WERI-Rb-1 (cell line): Measurements from ENCODE around the gene ZNF692.

Source experiments
- DNase-seq: peaks from one replicate; pipeline ENCODE4 v3.0.0-alpha.2; 2020
- H3K27ac ChIP-seq: fragments of 250-450 bp; sonication (Bioruptor Pico); 2 replicates; pipeline ENCODE4 v1.5.1; 2020; ENCODE audit warnings: mild to moderate bottlenecking, moderate library complexity
- H3K27me3 ChIP-seq: fragments of 250-450 bp; sonication (Bioruptor Pico); 2 replicates; pipeline ENCODE4 v1.5.1; 2021; ENCODE audit warnings: mild to moderate bottlenecking, low read depth, moderate library complexity; ENCODE audit not compliant: insufficient read depth, severe bottlenecking
- H3K36me3 ChIP-seq: fragments of 250-450 bp; sonication (Bioruptor Pico); 2 replicates; pipeline ENCODE4 v1.5.1; 2020; ENCODE audit warnings: mild to moderate bottlenecking, moderate library complexity
- H3K4me3 ChIP-seq: 2 replicates; pipeline ENCODE4 v1.5.1; 2011; ENCODE audit warnings: low read depth, mild to moderate bottlenecking, control low read depth, low read length
- H3K9me3 ChIP-seq: fragments of 250-450 bp; sonication (Bioruptor Pico); 2 replicates; pipeline ENCODE4 v1.5.1; 2021; ENCODE audit warnings: mild to moderate bottlenecking, moderate library complexity; ENCODE audit not compliant: severe bottlenecking
- TF ChIP-seq, protein P1 (sequence below): IDR thresholded peaks from 2 replicates; pipeline ENCODE4 v1.5.1; 2011; ENCODE audit warnings: low read depth, mild to moderate bottlenecking, control low read depth, inconsistent platforms, low read length

ZNF692 gene

DNA sequence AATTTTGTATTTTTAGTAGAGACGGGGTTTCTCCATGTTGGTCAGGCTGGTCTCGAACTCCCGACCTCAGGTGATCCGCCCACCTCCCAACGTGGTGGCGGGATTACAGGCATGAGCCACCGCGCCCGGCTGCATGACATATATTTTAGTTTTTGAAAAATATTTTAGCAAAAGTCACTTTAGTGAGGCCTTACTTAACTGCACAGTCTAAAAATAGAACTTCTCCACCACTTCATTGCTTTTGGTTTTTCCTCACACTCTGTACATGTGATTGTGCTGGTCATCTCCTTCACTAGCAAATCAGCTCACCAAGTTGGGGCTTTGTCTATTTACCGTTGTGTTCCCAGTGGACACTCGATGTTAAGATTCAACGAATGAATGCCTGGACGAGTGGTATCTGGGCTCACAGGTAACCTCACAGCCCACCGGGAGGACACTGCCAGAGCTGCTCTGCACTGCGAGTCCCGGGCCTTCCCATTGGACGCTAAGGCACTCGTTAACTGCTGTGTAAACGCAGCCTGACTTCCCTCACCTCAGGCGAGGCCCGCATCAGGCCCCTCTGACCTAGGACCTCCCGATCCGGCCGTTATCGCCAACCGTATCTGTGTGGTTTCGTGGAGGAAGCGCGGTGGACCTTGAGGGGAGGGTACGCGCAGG is 14.0 kb upstream of the ZNF692 start:
- no peaks in the 10 kb centered on the region for H3K36me3 ChIP-seq
- peak; percentile 84 for DNase-seq
- peak overlapping the region; percentile 87 for H3K27ac ChIP-seq
- TF ChIP-seq, protein P1, sequence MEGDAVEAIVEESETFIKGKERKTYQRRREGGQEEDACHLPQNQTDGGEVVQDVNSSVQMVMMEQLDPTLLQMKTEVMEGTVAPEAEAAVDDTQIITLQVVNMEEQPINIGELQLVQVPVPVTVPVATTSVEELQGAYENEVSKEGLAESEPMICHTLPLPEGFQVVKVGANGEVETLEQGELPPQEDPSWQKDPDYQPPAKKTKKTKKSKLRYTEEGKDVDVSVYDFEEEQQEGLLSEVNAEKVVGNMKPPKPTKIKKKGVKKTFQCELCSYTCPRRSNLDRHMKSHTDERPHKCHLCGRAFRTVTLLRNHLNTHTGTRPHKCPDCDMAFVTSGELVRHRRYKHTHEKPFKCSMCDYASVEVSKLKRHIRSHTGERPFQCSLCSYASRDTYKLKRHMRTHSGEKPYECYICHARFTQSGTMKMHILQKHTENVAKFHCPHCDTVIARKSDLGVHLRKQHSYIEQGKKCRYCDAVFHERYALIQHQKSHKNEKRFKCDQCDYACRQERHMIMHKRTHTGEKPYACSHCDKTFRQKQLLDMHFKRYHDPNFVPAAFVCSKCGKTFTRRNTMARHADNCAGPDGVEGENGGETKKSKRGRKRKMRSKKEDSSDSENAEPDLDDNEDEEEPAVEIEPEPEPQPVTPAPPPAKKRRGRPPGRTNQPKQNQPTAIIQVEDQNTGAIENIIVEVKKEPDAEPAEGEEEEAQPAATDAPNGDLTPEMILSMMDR, result no peak
- H3K9me3 ChIP-seq, result no peaks in the 10 kb centered on the region
- no peaks in the 10 kb centered on the region for H3K27me3 ChIP-seq
- peak overlapping the region; percentile 78 for H3K4me3 ChIP-seq

DNA sequence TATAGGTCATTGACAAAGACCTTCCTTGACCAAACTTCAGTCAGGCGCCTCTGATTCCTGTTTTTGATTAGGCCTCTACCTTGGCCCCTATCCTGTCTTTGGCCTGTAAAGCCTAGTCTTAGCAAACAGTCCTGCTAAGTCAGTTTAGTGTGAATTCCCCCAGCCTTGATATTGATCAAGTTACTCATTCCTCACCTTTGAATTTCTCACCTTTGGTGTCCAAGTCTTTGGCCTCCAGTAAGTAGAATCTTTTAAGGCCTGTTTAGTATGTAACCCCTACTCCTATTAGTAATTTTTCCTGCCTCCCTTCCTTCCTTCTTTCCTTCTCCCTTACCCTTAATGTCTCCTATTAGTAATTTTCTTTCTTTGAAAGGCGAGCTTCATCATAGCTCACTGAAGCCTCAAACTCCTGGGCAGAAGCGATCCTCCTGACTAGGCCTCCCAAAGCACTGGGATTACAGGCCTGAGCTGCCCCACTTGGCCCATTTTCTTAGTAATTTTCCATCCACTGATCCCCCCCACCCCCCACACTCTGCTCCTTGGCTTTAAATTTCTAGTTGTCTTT is 13.0 kb upstream of the ZNF692 start:
- H3K9me3 ChIP-seq, result no peaks in the 10 kb centered on the region
- no peaks in the 10 kb centered on the region for H3K36me3 ChIP-seq
- TF ChIP-seq, protein P1, result no peak
- H3K4me3 ChIP-seq, result peak overlapping the region; percentile 78
- H3K27me3 ChIP-seq, result no peaks in the 10 kb centered on the region
- DNase-seq, result peak; percentile 23
- H3K27ac ChIP-seq, result peak overlapping the region; percentile 87

DNA sequence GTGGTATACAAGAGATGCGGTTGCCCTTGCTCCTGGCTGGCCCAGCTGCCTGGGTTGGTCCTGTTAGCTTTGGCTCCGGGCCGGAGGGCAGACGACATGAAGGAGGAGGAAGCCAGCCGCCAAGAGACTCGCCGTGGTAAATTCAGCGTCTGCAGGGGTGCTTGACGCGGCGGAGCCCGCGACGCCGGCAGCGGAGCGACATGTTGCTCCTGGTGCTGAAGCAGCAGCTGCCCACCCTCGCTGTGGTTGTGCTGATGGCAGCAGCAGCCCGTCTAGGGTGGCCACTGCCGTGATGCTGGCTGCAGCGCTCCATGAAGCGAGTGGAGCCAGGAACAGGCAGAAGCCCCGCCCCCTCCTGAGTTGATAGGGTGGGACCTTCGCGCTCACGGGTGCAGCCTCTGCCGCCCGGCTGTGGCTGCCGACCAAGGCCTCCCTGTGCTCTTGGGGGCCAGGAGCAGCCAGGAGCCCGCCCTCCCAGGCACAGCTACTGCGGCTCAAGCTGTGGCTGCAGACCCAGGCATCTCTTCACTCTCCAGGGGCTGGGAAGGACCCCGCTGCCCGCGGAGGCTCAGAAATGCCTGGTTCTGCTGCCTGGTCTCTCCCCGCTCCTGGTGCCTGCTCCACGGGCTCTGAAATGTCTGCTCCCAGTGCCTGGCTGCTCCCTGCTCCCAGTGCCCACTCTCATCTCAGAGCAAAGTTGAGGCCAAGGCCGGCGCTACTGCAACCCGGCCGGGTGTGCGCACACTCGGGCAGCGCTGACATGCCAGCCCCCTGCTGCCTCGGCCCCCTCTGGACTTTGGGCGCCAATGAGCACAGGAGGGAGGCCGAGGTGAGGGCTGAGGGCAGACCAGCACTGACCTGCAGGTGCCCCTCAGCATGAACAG is 4.4 kb upstream of the ZNF692 start:
- Histone ChIP-seq H3K4me3 (peak overlapping the region; percentile 62), H3K27me3 (no peaks in the 10 kb centered on the region), H3K27ac (peak overlapping the region; percentile 51), H3K9me3 (no peaks in the 10 kb centered on the region), H3K36me3 (no peaks in the 10 kb centered on the region)
- DNase-seq, result peak; percentile 96
- TF ChIP-seq, protein P1, result no peak

DNA sequence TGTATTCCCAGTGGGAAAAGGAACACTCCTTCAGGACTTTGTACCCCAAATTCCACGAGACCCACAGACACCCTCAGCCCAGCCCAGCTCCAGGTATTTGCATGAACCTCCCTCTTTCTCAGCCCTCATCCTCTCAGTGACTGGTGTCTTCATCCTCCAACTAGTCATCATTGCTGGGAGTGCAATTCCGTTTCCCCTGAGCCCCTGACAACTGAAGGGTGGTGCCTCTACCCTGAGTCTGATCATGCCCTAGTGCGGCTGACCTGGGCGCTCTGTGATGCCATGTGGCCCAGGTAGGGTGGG is 3.8 kb upstream of the ZNF692 start:
- 0 out of 2 replicates have a peak overlapping the region, but pooled peaks have one; percentile 51 for H3K27ac ChIP-seq
- DNase-seq, result no peak
- no peaks in the 10 kb centered on the region for H3K36me3 ChIP-seq
- no peaks in the 10 kb centered on the region for H3K9me3 ChIP-seq
- H3K27me3 ChIP-seq, result no peaks in the 10 kb centered on the region
- H3K4me3 ChIP-seq, result peak overlapping the region; percentile 62
- TF ChIP-seq, protein P1, result no peak

DNA sequence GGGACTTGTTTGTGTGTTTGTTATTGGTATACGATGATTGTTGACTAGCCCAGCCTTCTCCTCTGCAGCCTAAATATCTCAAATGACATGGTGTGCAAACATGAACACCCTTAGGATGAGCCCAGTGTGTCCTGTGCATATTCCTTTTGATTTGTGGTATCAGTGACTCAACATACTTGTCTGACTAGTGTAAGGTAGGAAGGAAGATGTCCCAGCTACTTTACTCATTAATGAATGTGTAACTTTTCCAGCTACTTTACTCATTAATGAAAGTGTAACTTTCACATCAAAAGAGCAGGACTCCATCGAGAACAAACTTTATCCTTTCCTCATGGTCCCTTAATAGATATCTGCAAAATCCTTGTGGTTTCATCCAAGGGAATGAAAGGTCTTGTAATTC is 2.7 kb upstream of the ZNF692 start:
- Histone ChIP-seq H3K9me3 (no peaks in the 10 kb centered on the region), H3K27me3 (no peaks in the 10 kb centered on the region), H3K4me3 (no peak overlapping the region), H3K27ac (no peak overlapping the region), H3K36me3 (no peaks in the 10 kb centered on the region; the same call in 1 of the 2 replicates)
- no peak for DNase-seq
- TF ChIP-seq, protein P1, result no peak
